NCI-H2029 treated with DMSO at 0.1 percent for 48 hours (cell line): ENCODE measurements around the gene ABCA4.

Experiments
- DNase-seq: peaks from one replicate; lab custom pipeline; 2025; lab: John Stamatoyannopoulos, UW

The ABCA4 gene

GRCh38 chr1:94027721-94028515 lies 93.0 kb downstream of the ABCA4 start:
- no peak for DNase-seq

- no peak for DNase-seq
Observed at GRCh38 chr1:94026619-94027380, 94.1 kb downstream of the ABCA4 start.

- peak; percentile 49 for DNase-seq
Observed at GRCh38 chr1:94025383-94026340, 95.3 kb downstream of the ABCA4 start.

GRCh38 chr1:94024104-94024792 lies 96.7 kb downstream of the ABCA4 start:
- DNase-seq = no peak

- peak; percentile 97 for DNase-seq
Observed at GRCh38 chr1:94022471-94023189, 98.3 kb downstream of the ABCA4 start.

- DNase-seq = peak; percentile 24
Observed at GRCh38 chr1:94020764-94021579, 100.0 kb downstream of the ABCA4 start.

- no peak for DNase-seq
Observed at GRCh38 chr1:94019327-94019726, 101.6 kb downstream of the ABCA4 start.

- DNase-seq = no peak
Observed at GRCh38 chr1:94017155-94017829, 103.7 kb downstream of the ABCA4 start.

GRCh38 chr1:94015489-94015817 lies 105.5 kb downstream of the ABCA4 start:
- DNase-seq = no peak

- no peak for DNase-seq
Observed at GRCh38 chr1:94014635-94015488, 106.1 kb downstream of the ABCA4 start.

GRCh38 chr1:94014087-94014486 lies 106.9 kb downstream of the ABCA4 start:
- no peak for DNase-seq

- DNase-seq = no peak
Observed at GRCh38 chr1:94013367-94013878, 107.5 kb downstream of the ABCA4 start.

- DNase-seq = no peak
Observed at GRCh38 chr1:94012708-94013366, 108.1 kb downstream of the ABCA4 start.

- DNase-seq = no peak
Observed at GRCh38 chr1:94011709-94012595, 109.0 kb downstream of the ABCA4 start.

- DNase-seq = no peak
Observed at GRCh38 chr1:94011129-94011528, 109.8 kb downstream of the ABCA4 start.

GRCh38 chr1:94009304-94009703 lies 111.6 kb downstream of the ABCA4 start:
- no peak for DNase-seq

- DNase-seq = peak; percentile 33
Observed at GRCh38 chr1:94006604-94007003, 114.3 kb downstream of the ABCA4 start.
